ENCODE data around the gene GLRX5.

The GLRX5 gene

GRCh38 chr14:95515596-95516552 is 19.0 kb upstream of the GLRX5 start:
- DNase-seq (ENCODE audit: low read depth in 2 of 2, low spot score in 1 of 2) = peak; percentile 42 to 64

- no peak for DNase-seq (ENCODE audit: low read depth in 2 of 2, low spot score in 1 of 2)
Measured at GRCh38 chr14:95516554-95517181, 18.2 kb upstream of the GLRX5 start, which contains the start of gene SYNE3. Gene SYNE3, minus strand, starts transcription at chr14:95516650. Its CDS starts 40,829 bp downstream, at chr14:95475821.

- no peak for DNase-seq (ENCODE audit: low read depth in 2 of 2, low spot score in 1 of 2)
Measured at GRCh38 chr14:95518045-95518751, 16.7 kb upstream of the GLRX5 start.

DNA sequence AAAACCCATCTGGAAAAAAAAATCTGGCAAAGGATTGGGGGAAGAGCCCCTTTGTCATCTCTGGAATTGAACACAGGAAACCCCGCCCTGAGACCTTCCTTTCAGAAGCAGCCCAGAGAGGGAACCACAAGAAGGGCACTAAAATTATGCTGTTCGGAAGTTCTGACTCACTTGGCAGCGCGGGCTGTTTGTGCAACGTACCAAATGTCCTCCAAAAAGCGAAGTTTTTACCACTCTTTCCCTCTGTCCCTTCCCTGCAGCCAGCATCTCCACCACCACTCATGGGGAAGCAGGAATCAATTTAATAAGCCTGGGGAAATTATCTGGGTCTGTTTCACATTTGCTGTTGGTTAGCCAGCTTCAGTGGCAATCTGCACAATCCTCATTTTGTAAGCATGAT is 15.2 kb upstream of the GLRX5 start:
- DNase-seq (ENCODE audit: low read depth in 2 of 2, low spot score in 1 of 2) = peak; percentile 48

GRCh38 chr14:95520346-95520745 is 14.5 kb upstream of the GLRX5 start:
- no peak for DNase-seq (ENCODE audit: low read depth in 2 of 2, low spot score in 1 of 2)

DNA sequence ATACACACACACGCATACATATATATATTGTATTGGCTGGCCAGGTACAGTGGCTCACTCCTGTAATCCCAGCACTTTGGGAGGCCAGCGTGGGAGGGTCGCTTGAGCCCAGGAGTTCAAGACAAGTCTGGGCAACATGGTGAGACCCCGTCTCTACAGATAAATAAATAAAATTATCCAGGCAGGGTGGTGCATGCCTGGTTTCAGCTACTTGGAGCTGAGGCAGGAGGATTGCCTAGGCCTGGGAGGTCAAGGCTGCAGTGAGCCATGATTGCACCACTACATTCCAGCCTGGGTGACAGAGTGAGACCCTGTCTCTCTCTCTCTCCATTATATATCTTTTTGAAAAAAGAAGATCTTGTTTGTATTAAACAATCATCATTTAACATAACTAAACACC is 13.8 kb upstream of the GLRX5 start:
- DNase-seq (ENCODE audit: low read depth in 2 of 2, low spot score in 1 of 2) = no peak

DNA sequence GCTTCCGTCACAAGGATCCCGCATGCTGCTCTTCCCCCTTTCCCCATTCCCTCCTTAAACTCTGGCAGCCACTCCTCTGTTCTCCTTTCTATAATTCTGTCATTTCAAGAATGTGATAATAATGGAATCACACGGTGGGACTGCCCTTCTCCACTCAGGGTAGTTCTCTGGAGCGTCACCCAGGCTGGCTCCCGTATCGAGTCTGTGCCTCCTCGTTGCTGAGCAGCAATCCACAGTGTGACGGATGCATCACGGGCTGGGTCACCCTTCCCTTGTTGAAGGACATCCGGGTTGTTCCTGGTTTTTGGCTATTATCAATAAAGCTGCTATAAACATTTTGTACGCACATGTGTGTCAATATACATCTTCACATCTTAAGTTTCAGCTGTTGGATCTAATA is 12.7 kb upstream of the GLRX5 start:
- DNase-seq (ENCODE audit: low read depth in 2 of 2, low spot score in 1 of 2) = no peak

- DNase-seq (ENCODE audit: low read depth in 2 of 2, low spot score in 1 of 2) = no peak
Measured at GRCh38 chr14:95522556-95522955, 12.3 kb upstream of the GLRX5 start.

- no peak for DNase-seq (ENCODE audit: low read depth in 2 of 2, low spot score in 1 of 2)
Measured at GRCh38 chr14:95523051-95523814, 11.6 kb upstream of the GLRX5 start.

- no peak for DNase-seq (ENCODE audit: low read depth in 2 of 2, low spot score in 1 of 2)
Measured at GRCh38 chr14:95523815-95524448, 10.9 kb upstream of the GLRX5 start.

DNA sequence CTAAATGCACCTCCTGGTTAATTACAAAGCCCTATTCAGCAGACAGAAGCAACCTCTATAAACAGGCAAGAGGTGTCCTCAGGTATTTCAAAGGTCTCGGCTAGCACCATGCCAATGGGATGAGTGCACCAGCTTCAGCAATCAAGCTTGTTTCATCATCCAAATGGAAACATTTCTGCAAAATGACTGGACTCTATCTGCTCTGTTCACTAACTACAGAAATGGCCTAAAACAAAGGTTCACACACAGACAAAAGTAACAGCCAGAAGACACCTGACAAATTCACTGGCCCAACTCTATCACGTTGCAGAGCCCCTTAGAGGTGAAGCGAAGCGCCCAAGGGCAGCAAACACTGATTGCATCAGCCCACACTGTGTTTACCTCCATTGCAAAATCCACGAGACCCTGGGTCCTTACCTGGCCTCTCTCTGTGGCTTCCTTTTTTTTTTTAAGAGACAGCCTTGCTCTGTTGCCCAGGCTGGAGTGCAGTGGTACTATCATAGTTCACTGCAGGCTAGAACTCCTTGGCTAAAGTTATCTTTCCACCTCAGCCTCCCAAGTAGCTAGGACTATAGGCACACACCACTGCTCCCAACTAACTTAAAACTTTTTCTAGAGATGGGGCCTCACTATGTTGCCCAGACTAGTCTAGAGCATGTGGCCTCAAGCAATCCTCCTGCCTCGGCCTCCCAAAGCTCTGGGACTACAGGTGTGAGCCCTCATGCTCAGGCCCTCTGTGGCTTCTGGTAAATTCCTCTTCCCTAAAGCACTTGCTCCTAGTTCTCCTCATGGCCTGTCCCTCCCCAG is 9.9 kb upstream of the GLRX5 start:
- no peak for DNase-seq (ENCODE audit: low read depth in 2 of 2, low spot score in 1 of 2)

GRCh38 chr14:95525999-95526398 is 8.9 kb upstream of the GLRX5 start:
- DNase-seq (ENCODE audit: low read depth in 2 of 2, low spot score in 1 of 2) = no peak

GRCh38 chr14:95526483-95527386 is 8.1 kb upstream of the GLRX5 start:
- no peak for DNase-seq (ENCODE audit: low read depth in 2 of 2, low spot score in 1 of 2)

- no peak for DNase-seq (ENCODE audit: low read depth in 2 of 2, low spot score in 1 of 2)
Measured at GRCh38 chr14:95527387-95528002, 7.4 kb upstream of the GLRX5 start.

- DNase-seq (ENCODE audit: low read depth in 2 of 2, low spot score in 1 of 2) = no peak
Measured at GRCh38 chr14:95529216-95529615, 5.6 kb upstream of the GLRX5 start.

DNA sequence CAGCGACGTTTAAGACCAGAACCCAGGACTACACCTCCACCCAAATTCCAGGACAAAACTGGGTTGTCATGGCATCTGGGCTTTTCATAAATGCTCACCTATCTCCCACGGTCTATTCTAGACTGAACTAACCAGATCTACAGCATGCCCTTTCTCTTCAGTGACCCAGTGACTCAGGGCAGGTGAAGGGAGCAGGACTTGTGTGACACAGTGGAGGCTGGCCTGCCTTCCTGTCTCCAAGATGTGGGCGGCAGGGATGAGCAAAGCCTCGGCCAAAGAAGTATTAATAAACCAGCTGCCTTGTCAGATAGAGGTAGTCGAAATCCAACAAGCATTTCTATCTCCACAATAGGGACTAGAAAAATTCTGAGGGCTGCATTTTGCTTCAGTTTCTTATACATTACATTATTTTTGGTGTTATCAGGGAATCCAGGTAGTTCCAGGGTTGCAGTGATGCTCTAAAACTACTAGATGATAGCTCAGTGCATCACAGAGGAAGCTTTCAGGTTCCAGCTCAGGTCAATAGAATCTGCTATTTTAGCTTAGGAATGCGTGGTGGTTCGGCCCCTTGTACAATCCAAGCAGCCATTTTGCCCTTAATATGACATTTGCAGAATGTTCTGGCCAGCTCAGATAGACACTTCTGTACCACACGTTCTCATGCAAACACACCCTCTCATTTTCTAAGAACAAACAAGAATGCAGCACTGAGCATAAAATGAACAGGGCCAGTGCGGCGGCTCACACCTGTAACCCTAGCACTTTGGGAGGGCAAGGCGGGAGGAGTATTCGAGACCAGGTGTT is 4.2 kb upstream of the GLRX5 start:
- DNase-seq (ENCODE audit: low read depth in 2 of 2, low spot score in 1 of 2) = no peak

- DNase-seq (ENCODE audit: low read depth in 2 of 2, low spot score in 1 of 2) = no peak
Measured at GRCh38 chr14:95531473-95531872, 3.4 kb upstream of the GLRX5 start.
